ENCODE data around the gene PTRH2. TPM values are rescaled to one million over a fixed set of nuclear protein-coding genes. Genes with fewer than 3 reads are reported as not detected.

PTRH2 gene
- total RNA-seq, 1 donor, result 8.0 TPM

DNA sequence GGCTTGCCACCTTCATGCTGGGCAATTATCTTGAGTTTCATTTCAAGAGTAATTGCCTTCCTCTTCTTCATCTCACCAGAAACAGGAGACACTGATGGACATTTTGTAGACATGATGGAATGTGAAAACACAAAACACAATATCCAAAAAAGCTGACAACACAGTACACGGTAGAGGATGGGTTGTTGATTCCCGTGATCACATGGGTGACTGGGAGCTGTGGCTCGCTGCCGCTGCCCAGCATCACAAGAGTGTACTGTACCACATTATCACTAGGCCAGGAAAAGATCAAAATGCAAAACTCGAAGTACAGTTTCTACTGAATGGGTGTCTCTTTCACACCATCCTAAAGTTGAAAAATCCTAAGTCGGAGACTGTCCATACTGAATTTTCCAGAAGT lies 7.4 kb downstream of the PTRH2 start:
- no peaks in the 10 kb centered on the region for H3K4me1 ChIP-seq (ENCODE audit: insufficient read depth, low read length)
- H3K27ac ChIP-seq (ENCODE audit: low read depth, low read length), result no peak overlapping the region
- TF ChIP-seq, protein P1, sequence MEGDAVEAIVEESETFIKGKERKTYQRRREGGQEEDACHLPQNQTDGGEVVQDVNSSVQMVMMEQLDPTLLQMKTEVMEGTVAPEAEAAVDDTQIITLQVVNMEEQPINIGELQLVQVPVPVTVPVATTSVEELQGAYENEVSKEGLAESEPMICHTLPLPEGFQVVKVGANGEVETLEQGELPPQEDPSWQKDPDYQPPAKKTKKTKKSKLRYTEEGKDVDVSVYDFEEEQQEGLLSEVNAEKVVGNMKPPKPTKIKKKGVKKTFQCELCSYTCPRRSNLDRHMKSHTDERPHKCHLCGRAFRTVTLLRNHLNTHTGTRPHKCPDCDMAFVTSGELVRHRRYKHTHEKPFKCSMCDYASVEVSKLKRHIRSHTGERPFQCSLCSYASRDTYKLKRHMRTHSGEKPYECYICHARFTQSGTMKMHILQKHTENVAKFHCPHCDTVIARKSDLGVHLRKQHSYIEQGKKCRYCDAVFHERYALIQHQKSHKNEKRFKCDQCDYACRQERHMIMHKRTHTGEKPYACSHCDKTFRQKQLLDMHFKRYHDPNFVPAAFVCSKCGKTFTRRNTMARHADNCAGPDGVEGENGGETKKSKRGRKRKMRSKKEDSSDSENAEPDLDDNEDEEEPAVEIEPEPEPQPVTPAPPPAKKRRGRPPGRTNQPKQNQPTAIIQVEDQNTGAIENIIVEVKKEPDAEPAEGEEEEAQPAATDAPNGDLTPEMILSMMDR (IDR thresholded peaks at IDR 0.05; ENCODE audit: extremely low read depth, low read depth, low read length), result no peak
- H3K36me3 ChIP-seq (ENCODE audit: insufficient read depth, low read length), result peaks cover 64% of the 10 kb centered on the region
- H3K4me2 ChIP-seq (ENCODE audit: insufficient read depth, low read length), result no peak overlapping the region
- no peaks in the 10 kb centered on the region for H3K27me3 ChIP-seq (ENCODE audit: insufficient read depth, low read length)
- DNase-seq (ENCODE audit: insufficient read length, low spot score, missing footprints), result no peak
- H3K9me3 ChIP-seq (ENCODE audit: low read depth, low read length), result no peaks in the 10 kb centered on the region
- peaks cover 98% of the 10 kb centered on the region for H3K79me2 ChIP-seq (ENCODE audit: insufficient read depth, low read length)
- H2AFZ ChIP-seq (ENCODE audit: low read length), result no peak overlapping the region
- H4K20me1 ChIP-seq (ENCODE audit: insufficient read depth, low read length), result peaks cover 52% of the 10 kb centered on the region
- no peak overlapping the region for H3K4me3 ChIP-seq (ENCODE audit: insufficient read depth, low read length)

DNA sequence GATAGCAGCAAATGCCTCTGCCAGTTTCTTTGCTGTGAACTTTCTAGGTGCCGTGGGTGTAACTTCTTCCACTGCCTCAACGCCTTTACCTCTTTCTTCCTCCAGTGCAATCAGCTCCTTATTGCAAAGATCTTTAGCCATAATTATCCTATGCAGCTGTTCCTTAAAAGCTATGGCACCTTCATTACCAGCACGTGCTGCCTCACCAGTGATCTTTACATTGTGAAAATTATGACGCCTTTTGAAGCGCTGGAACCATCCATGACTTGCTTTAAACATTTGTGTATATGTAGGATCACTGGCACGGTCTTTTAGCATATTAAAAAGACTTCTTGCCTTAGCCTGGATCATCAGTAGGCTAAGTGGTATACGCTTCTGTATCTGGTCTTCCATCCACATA lies 8.0 kb downstream of the PTRH2 start:
- H2AFZ ChIP-seq (ENCODE audit: low read length), result no peak overlapping the region
- H3K4me3 ChIP-seq (ENCODE audit: insufficient read depth, low read length), result no peak overlapping the region
- no peaks in the 10 kb centered on the region for H3K9me3 ChIP-seq (ENCODE audit: low read depth, low read length)
- H3K79me2 ChIP-seq (ENCODE audit: insufficient read depth, low read length), result peaks cover 98% of the 10 kb centered on the region
- TF ChIP-seq, protein P1 (IDR thresholded peaks at IDR 0.05; ENCODE audit: extremely low read depth, low read depth, low read length), result no peak
- H3K4me1 ChIP-seq (ENCODE audit: insufficient read depth, low read length), result no peaks in the 10 kb centered on the region
- H4K20me1 ChIP-seq (ENCODE audit: insufficient read depth, low read length), result peaks cover 49% of the 10 kb centered on the region
- peaks cover 67% of the 10 kb centered on the region for H3K36me3 ChIP-seq (ENCODE audit: insufficient read depth, low read length)
- no peak overlapping the region for H3K4me2 ChIP-seq (ENCODE audit: insufficient read depth, low read length)
- no peak overlapping the region for H3K27ac ChIP-seq (ENCODE audit: low read depth, low read length)
- DNase-seq (ENCODE audit: insufficient read length, low spot score, missing footprints), result no peak
- no peaks in the 10 kb centered on the region for H3K27me3 ChIP-seq (ENCODE audit: insufficient read depth, low read length)

DNA sequence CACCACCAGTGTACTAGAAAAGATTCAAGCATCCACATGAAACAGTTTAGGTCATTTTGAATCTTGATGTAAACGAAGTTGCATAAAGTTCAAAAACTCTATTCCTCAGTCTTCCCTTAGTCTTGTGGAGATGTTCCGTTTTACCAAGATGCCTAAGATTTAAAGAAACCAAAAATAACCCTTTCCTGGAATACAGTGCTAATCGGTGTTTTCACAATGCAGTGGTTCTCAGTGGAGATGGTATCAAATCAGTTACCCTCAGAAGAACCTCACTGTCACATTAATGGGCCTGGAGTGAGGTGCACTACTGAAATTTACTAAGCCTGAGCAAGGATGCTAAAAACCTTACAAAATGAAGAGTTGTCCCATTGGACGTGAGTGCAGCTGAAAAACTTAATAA lies 9.1 kb downstream of the PTRH2 start:
- peaks cover 97% of the 10 kb centered on the region for H3K79me2 ChIP-seq (ENCODE audit: insufficient read depth, low read length)
- H3K27me3 ChIP-seq (ENCODE audit: insufficient read depth, low read length), result no peaks in the 10 kb centered on the region
- H3K27ac ChIP-seq (ENCODE audit: low read depth, low read length), result no peak overlapping the region
- no peak overlapping the region for H3K4me3 ChIP-seq (ENCODE audit: insufficient read depth, low read length)
- no peak overlapping the region for H2AFZ ChIP-seq (ENCODE audit: low read length)
- no peak overlapping the region for H3K4me2 ChIP-seq (ENCODE audit: insufficient read depth, low read length)
- H3K4me1 ChIP-seq (ENCODE audit: insufficient read depth, low read length), result no peaks in the 10 kb centered on the region
- no peaks in the 10 kb centered on the region for H3K9me3 ChIP-seq (ENCODE audit: low read depth, low read length)
- peaks cover 47% of the 10 kb centered on the region for H4K20me1 ChIP-seq (ENCODE audit: insufficient read depth, low read length)
- TF ChIP-seq, protein P1 (IDR thresholded peaks at IDR 0.05; ENCODE audit: extremely low read depth, low read depth, low read length), result no peak
- H3K36me3 ChIP-seq (ENCODE audit: insufficient read depth, low read length), result peaks cover 76% of the 10 kb centered on the region
- DNase-seq (ENCODE audit: insufficient read length, low spot score, missing footprints), result no peak

DNA sequence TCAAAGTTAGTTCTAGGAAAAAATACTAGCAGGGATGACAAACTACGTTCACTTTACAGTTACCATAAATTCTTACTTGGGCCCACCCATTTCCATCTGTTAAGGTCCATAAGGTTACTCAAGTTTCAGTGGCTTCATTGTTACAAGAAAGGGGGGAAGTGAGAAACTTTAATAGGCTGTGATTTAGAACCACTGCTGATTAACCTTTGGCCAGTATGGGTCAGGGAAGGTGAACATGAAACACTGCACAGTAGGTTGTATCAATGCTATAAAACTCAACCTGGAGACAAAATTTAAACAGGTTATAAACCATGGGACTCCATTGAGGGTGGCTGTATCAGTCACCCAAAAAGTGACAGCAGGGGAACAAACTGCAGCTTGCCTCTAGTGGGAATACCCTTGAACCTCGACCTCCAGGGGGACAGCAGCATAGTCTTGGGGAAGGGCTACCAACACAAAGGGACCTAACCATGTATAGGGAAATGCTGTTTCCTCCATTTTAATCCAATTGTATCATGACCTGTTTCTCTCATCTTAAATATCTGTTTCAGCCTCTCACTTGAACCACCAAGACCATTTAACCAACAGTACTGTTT lies 10.4 kb downstream of the PTRH2 start:
- DNase-seq (ENCODE audit: insufficient read length, low spot score, missing footprints), result no peak
- Histone ChIP-seq H2AFZ (ENCODE audit: low read length) (no peak overlapping the region), H3K4me1 (ENCODE audit: insufficient read depth, low read length) (no peaks in the 10 kb centered on the region), H3K27ac (ENCODE audit: low read depth, low read length) (peak overlapping the region; percentile 28), H3K27me3 (ENCODE audit: insufficient read depth, low read length) (no peaks in the 10 kb centered on the region), H3K9me3 (ENCODE audit: low read depth, low read length) (no peaks in the 10 kb centered on the region), H4K20me1 (ENCODE audit: insufficient read depth, low read length) (peaks cover 43% of the 10 kb centered on the region), H3K36me3 (ENCODE audit: insufficient read depth, low read length) (peaks cover 87% of the 10 kb centered on the region), H3K4me3 (ENCODE audit: insufficient read depth, low read length) (no peak overlapping the region), H3K4me2 (ENCODE audit: insufficient read depth, low read length) (no peak overlapping the region), H3K79me2 (ENCODE audit: insufficient read depth, low read length) (peaks cover 93% of the 10 kb centered on the region)
- TF ChIP-seq, protein P1 (IDR thresholded peaks at IDR 0.05; ENCODE audit: extremely low read depth, low read depth, low read length), result no peak
